HG03469 (cell line): Measurements from ENCODE around the gene CCDC127.
"Not testable (repeated sequence)": the region's sequence is repeated elsewhere in the genome, so short reads cannot be mapped to it uniquely, and the experiment has no call there.

Experiments used
- ATAC-seq: cut with Tn5 transposase; IDR thresholded peaks from one replicate; pipeline ENCODE4 v1.9.1; 2021; ENCODE audit warnings: mild to moderate bottlenecking, moderate library complexity, moderate number of reproducible peaks; ENCODE audit not compliant: unreplicated experiment

Gene CCDC127, protein sequence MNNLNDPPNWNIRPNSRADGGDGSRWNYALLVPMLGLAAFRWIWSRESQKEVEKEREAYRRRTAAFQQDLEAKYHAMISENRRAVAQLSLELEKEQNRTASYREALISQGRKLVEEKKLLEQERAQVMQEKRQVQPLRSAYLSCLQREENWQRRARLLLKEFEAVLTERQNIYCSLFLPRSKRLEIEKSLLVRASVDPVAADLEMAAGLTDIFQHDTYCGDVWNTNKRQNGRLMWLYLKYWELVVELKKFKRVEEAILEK

GRCh38 chr5:217494-218456 lies at the start of gene CCDC127, which contains the start of gene SDHA:
Gene CCDC127 (minus strand): TSS chr5:218153. CDS start chr5:216849, 1,304 bp downstream.
Gene SDHA (plus strand): TSS chr5:218320. CDS start chr5:218356, 36 bp downstream.
- peak; percentile 51 for ATAC-seq

- no peak for ATAC-seq
Observed at GRCh38 chr5:267716-268115, 49.8 kb upstream of the CCDC127 start.

DNA sequence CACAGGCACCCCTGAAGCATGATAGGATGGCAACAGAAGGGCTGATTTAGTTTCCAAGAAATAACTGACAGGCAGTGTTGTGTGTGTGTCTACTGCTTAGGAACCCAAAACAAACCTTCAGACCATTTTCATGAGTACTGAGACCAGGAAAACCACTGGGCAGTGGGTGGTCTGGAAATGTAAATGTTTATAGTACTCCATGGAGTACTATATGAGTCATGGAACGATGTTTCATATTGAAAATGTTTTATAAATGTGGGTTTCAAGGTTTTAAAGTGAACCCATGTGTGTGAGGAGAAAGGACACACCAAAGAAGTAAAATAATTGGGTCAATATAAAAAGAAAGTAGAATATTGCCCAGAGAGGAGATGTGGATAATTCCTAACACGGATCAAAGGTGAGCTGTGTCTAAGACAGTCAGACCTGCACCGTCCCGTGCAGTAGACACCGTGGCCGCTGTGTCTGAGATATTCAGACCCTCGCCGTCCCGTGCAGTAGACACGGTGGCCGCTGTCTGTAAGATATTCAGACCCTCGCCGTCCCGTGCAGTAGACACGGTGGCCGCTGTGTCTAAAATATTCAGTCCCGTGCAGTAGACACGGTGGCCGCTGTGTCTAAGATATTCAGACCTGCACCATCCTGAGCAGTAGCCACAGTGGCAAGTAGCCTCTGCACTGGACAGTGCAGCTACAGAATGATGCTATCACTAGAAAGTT lies 48.5 kb upstream of the CCDC127 start:
- ATAC-seq, result not testable (repeated sequence)

DNA sequence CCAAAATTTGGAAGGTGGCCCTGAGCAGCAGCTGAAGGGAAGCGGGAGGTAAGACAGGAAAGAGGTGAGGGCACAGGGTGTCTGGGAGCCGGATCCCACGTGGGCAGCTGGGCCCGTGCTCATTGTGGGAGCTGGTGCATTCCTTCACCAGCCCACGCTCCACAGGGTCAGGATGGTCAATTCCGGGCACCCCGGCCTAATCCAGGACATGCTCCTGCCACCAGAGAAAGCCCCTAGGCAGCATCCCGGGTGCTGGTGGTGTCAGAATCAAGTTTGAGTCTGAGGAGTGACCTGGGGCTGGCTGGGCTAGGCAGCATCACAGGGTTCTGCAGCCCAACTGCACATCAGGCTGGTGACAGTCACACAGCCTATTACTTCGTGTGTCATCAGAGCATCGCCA lies 46.4 kb upstream of the CCDC127 start:
- no peak for ATAC-seq

DNA sequence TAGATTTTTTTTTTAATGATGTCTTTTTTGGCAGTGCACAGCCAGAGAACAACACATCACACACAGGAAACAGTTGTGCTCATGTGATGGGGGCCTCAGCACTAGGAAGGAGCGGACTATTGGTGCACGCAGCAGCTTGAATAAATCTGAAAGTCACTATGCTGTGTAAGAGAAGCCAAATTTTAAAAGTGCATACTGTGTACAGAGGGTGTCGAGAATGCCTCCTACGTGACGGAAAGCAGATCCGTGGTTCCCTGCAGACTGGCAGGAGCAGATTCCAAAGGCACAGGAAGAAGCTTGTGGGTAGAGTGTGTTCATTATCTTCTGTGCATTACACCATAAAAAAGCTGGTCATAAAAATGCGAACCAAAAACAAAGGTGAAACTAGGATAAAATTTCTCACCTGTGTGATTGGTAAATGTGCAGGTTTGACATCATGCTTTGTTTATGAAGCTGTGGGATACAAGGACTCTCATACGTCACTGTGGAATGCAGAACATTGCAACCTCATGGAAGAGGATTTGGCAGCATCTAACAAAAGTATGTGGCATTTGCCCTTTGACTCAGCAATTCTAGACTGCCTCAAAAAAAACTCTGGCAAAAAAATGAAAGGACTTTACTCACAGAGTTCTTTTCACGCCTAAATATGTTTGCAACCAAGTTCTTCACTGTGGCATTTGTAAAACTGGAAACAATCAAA lies 45.5 kb upstream of the CCDC127 start:
- ATAC-seq, result not testable (repeated sequence)

DNA sequence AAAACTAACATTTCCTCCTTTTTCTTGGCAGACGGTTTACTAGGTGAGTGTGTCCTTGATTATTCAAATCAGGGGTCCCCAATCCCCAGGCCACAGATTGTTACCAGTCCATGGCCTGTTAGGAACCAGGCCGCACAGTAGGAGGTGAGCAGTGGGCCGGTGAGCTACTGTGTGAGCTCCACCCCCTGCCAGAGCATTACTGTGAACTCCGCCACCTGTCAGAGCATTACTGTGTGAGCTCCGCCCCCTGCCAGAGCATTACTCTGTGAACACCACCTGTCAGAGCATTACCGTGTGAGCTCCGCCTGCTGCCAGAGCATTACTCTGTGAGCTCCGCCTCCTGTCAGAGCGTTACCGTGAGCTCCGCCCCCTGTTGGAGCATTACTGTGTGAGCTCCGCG lies 39.2 kb upstream of the CCDC127 start:
- ATAC-seq, result no peak

DNA sequence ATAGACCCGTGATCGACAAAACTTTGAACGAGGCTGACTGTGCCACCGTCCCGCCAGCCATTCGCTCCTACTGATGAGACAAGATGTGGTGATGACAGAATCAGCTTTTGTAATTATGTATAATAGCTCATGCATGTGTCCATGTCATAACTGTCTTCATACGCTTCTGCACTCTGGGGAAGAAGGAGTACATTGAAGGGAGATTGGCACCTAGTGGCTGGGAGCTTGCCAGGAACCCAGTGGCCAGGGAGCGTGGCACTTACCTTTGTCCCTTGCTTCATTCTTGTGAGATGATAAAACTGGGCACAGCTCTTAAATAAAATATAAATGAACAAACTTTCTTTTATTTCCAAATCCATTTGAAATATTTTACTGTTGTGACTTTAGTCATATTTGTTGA lies 38.4 kb upstream of the CCDC127 start:
- ATAC-seq, result not testable (repeated sequence)

GRCh38 chr5:255116-255515 lies 37.2 kb upstream of the CCDC127 start:
- ATAC-seq, result not testable (repeated sequence)

GRCh38 chr5:254322-254721 lies 36.4 kb upstream of the CCDC127 start:
- not testable (repeated sequence) for ATAC-seq

DNA sequence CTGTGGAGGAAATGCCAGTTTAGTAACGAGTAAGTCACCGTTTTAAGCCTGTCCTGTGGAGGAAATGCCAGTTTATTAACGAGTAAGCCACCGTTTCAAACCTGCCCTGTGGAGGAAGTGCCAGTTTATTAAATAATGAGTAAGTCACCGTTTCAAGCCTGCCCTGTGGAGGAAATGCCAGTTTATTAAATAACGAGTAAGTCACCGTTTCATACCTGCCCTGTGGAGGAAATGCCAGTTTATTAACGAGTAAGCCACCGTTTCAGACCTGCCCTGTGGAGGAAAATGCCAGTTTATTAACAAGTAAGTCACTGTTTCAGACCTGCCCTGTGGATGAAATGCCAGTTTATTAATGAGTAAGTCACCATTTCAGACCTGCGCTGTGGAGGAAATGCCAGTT lies 34.6 kb upstream of the CCDC127 start:
- ATAC-seq, result no peak

- not testable (repeated sequence) for ATAC-seq
Observed at GRCh38 chr5:251975-252374, 34.0 kb upstream of the CCDC127 start.

DNA sequence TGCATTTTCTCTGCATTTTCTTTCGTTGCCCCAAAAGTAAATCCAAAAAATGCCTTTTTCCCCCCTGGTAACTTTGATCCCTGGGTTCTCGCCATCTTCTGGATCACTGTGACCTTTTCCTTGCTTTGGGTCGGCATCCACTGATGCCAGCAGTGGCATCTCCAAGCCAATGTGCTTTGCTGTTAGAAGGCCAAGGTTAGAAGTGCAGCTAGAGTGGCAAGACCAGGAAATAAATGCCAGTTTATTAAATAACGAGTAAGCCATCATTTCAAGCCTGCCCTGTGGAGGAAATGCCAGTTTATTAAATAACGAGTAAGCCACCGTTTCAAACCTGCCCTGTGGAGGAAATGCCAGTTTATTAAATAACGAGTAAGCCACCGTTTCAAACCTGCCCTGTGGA lies 33.6 kb upstream of the CCDC127 start:
- not testable (repeated sequence) for ATAC-seq

DNA sequence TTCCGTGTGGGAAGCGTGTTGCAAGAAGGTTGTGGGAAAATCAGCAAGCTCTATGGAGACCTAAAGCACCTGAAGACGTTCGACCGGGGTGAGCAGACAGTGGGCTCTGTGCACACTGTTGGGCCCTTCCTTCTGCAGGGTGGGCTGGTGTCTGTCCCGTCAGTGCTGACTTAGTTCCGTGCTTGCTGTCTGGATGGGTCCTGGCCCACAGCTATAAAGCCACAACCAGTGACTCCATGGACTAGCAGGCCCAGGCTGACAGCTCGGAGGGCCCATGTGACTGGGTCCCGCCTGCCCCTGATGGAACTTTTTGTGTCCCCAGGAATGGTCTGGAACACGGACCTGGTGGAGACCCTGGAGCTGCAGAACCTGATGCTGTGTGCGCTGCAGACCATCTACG lies 33.1 kb upstream of the CCDC127 start:
- not testable (repeated sequence) for ATAC-seq

- not testable (repeated sequence) for ATAC-seq
Observed at GRCh38 chr5:250396-250795, 32.4 kb upstream of the CCDC127 start.

DNA sequence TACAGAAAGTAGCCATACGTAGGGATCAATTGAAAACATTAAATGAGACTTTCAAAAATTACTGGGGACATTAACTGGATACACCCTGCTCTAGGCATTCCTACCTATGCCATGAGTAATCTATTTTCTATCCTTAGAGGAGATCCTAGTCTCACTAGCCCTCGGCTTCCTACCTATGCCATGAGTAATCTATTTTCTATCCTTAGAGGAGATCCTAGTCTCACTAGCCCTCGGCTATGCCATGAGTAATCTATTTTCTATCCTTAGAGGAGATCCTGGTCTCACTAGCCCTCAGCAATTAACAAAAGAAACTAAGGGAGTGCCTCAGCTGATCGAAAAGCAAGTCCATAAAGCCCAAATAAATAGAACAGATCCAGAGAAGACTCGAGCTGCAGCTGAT lies 27.8 kb upstream of the CCDC127 start:
- ATAC-seq, result not testable (repeated sequence)

DNA sequence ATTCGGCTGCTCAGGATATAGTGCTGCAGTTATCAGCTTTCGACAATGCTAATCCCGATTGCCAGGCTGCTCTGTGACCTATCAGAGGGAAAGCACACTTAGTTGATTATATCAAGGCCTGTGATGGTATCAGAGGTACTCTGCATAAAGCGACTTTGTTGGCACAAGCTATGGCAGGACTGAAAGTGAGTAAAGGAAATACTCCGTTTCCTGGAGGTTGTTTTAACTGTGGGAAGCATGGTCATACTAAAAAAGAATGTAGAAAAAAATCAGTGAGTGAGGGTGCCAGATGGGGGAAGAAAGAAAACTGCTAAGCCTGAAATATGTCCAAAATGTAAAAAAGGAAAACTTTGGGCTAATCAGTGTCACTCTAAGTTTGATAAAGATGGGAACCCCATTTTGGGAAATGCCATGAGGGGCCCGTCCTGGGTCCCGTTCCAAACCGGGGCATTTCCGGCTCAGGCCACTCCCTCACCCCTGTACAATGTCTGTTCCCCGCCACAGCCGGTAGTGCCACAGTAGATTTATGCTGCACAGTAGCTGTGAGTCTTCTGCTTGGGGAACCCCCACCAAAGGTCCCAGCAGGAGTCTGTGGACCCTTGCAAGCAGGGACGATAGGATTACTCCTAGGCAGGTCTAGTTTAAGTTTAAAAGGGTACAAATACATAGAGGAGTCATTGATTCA lies 25.9 kb upstream of the CCDC127 start:
- ATAC-seq, result not testable (repeated sequence)

DNA sequence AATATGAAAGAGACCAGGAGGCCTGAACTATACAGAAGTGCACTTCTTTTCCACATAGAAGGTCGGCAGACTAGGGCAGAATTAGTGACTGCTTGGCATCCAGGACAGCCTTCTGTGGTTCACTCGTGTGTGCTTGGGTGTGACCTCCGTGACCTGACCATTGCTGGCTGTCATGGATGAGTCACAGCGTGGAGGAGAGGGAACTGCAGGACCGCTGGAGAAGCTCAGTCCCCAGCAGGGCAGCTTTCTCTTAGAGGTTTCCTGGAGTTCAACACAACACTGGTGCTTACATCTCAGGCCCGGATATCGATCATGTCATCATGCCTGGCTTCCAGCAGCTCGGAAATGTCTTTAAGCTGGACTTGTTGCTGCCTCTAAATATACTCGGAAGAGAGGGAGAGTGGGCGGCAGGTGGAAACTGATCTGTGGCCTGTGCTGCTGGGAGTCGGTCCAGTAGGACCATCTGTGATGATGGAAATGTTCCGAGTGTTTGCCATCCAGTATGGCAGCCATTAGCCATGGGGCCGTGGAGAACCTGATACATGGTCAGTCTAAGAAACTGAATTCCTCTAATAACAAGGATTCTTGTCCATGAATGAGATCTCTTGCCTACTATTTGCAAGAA lies 23.2 kb upstream of the CCDC127 start:
- not testable (repeated sequence) for ATAC-seq

- ATAC-seq, result not testable (repeated sequence)
Observed at GRCh38 chr5:240550-240949, 22.6 kb upstream of the CCDC127 start.

DNA sequence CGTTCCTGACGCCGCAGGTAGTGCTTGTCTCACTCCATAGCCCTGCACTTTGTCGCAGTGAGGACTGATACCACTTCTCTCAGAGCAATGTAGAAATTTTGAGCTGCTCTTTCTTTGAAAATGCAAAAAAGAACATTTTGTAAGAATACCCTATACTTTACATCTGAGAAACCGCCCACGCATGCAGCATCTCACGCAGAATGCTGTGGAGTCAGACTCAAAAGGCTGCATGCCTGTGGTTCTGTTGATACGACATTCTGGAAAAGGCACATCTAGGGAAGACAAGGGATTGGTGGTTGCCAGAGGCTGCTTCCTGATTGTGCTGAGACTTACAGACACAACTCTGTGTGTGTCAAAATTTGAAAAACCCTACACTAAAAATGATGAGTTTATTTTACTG lies 20.0 kb upstream of the CCDC127 start:
- not testable (repeated sequence) for ATAC-seq
